KMS-11 (cell line): ENCODE results near the gene PDE3B.

Experiments
- H2AFZ ChIP-seq: fragments of 200-600 bp; sonication (generic); 2 replicates; pipeline ENCODE4 v1.6.1; 2016; ENCODE audit warnings: antibody characterized with exemption, mixed run types, low read depth
- H3K27ac ChIP-seq: fragments of 200-600 bp; sonication (generic); 2 replicates; pipeline ENCODE4 v1.6.1; 2016; ENCODE audit warnings: mild to moderate bottlenecking, mixed run types
- H3K27me3 ChIP-seq: fragments of 200-600 bp; sonication (generic); 2 replicates; pipeline ENCODE4 v1.6.1; 2017; ENCODE audit warnings: mild to moderate bottlenecking, low read depth, mixed run types, moderate library complexity; ENCODE audit not compliant: insufficient read depth
- H3K36me3 ChIP-seq: fragments of 200-600 bp; sonication (generic); 2 replicates; pipeline ENCODE4 v1.6.1; 2017; ENCODE audit warnings: mild to moderate bottlenecking, mixed run types; ENCODE audit not compliant: insufficient read depth
- H3K4me1 ChIP-seq: fragments of 200-600 bp; sonication (generic); 2 replicates; pipeline ENCODE4 v1.6.1; 2016; ENCODE audit warnings: mild to moderate bottlenecking, low read depth, mixed run types; ENCODE audit not compliant: poor library complexity, severe bottlenecking
- H3K4me2 ChIP-seq: fragments of 200-600 bp; sonication (generic); 2 replicates; pipeline ENCODE4 v1.7.0; 2016; ENCODE audit warnings: mild to moderate bottlenecking, mixed run types
- H3K4me3 ChIP-seq: fragments of 200-600 bp; sonication (generic); IDR thresholded peaks from 2 replicates; pipeline ENCODE4 v1.6.1; 2017; ENCODE audit warnings: low read depth, low read length, mixed read lengths; ENCODE audit not compliant: insufficient read depth
- H3K79me2 ChIP-seq: fragments of 200-600 bp; sonication (generic); 2 replicates; pipeline ENCODE4 v1.6.1; 2016; ENCODE audit warnings: low read depth, mixed run types; ENCODE audit not compliant: insufficient read depth
- H3K9ac ChIP-seq: fragments of 200-600 bp; sonication (generic); 2 replicates; pipeline ENCODE4 v1.6.1; 2016; ENCODE audit warnings: mild to moderate bottlenecking, mixed run types
- H4K20me1 ChIP-seq: fragments of 200-600 bp; sonication (generic); 2 replicates; pipeline ENCODE4 v1.6.1; 2016; ENCODE audit warnings: mild to moderate bottlenecking, mixed run types; ENCODE audit not compliant: insufficient read depth
- CTCF ChIP-seq: fragments of 200-600 bp; sonication (generic); conservative IDR thresholded peaks from 2 replicates; pipeline ENCODE4 v1.6.1; 2017; ENCODE audit warnings: low read depth, mild to moderate bottlenecking, antibody characterized with exemption, low read length, moderate library complexity, mixed read lengths

PDE3B gene

GRCh38 chr11:14612694-14613093, 30.9 kb upstream of the PDE3B start:
- H3K27me3 ChIP-seq, result no peaks in the 10 kb centered on the region
- H4K20me1 ChIP-seq, result no peaks in the 10 kb centered on the region
- no peak overlapping the region for H3K9ac ChIP-seq
- no peaks in the 10 kb centered on the region for H3K4me1 ChIP-seq
- H3K4me3 ChIP-seq, result no peak overlapping the region
- no peaks in the 10 kb centered on the region for H3K79me2 ChIP-seq
- no peak for TF ChIP-seq CTCF
- H3K27ac ChIP-seq, result no peak overlapping the region
- peaks cover 4% of the 10 kb centered on the region; the same call in 1 of the 2 replicates for H3K36me3 ChIP-seq
- no peak overlapping the region for H3K4me2 ChIP-seq
- H2AFZ ChIP-seq, result no peak overlapping the region

GRCh38 chr11:14614091-14614622, 29.4 kb upstream of the PDE3B start:
- H3K4me1 ChIP-seq, result no peaks in the 10 kb centered on the region
- peaks cover 4% of the 10 kb centered on the region; the same call in 1 of the 2 replicates for H3K36me3 ChIP-seq
- H3K4me3 ChIP-seq, result no peak overlapping the region
- no peaks in the 10 kb centered on the region for H3K79me2 ChIP-seq
- no peak for TF ChIP-seq CTCF
- no peaks in the 10 kb centered on the region for H3K27me3 ChIP-seq
- no peak overlapping the region for H2AFZ ChIP-seq
- H3K27ac ChIP-seq, result no peak overlapping the region
- no peak overlapping the region for H3K4me2 ChIP-seq
- H4K20me1 ChIP-seq, result no peaks in the 10 kb centered on the region
- H3K9ac ChIP-seq, result no peak overlapping the region

GRCh38 chr11:14617241-14618027, 26.2 kb upstream of the PDE3B start:
- TF ChIP-seq CTCF, result no peak
- H3K27me3 ChIP-seq, result no peaks in the 10 kb centered on the region
- H3K36me3 ChIP-seq, result no peaks in the 10 kb centered on the region
- no peak overlapping the region for H3K4me2 ChIP-seq
- no peak overlapping the region for H3K9ac ChIP-seq
- no peak overlapping the region for H2AFZ ChIP-seq
- H3K27ac ChIP-seq, result no peak overlapping the region
- no peaks in the 10 kb centered on the region for H3K79me2 ChIP-seq
- no peaks in the 10 kb centered on the region for H4K20me1 ChIP-seq
- no peak overlapping the region for H3K4me3 ChIP-seq
- H3K4me1 ChIP-seq, result no peaks in the 10 kb centered on the region

GRCh38 chr11:14618060-14618459, 25.5 kb upstream of the PDE3B start:
- H3K9ac ChIP-seq, result no peak overlapping the region
- no peaks in the 10 kb centered on the region for H4K20me1 ChIP-seq
- H3K4me1 ChIP-seq, result no peaks in the 10 kb centered on the region
- H3K4me2 ChIP-seq, result no peak overlapping the region
- no peak for TF ChIP-seq CTCF
- H3K4me3 ChIP-seq, result no peak overlapping the region
- H3K27me3 ChIP-seq, result no peaks in the 10 kb centered on the region
- H3K27ac ChIP-seq, result no peak overlapping the region
- no peaks in the 10 kb centered on the region for H3K36me3 ChIP-seq
- H3K79me2 ChIP-seq, result no peaks in the 10 kb centered on the region
- H2AFZ ChIP-seq, result no peak overlapping the region
